ENCODE results near the gene LYRM4.
A peak's percentile ranks its signal among the peaks of the same experiment; 100 is the strongest.

LYRM4 gene

DNA sequence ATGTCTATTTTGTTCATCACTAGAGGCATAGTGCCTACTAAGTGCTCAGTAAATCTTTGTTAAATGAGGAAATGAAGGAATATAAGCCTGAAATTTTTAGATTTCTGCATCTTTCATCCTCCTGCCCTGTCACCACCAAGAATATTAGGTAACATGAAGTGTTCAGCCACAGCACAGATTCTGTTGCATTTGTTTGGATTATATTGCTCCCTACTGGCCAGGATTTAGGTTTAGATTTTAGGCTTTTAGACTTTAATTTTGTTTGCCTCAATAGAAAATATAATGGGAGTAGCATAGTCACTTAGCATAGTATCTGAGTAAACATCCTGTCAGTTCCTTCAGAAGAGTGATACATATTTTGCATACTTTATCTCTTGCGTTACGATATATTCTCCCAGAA, 14.7 kb upstream of the LYRM4 start:
- DNase-seq (ENCODE audit: low read depth), result no peak
- no peak overlapping the region for H3K4me3 ChIP-seq (ENCODE audit: low read length)
- TF ChIP-seq, protein P1, sequence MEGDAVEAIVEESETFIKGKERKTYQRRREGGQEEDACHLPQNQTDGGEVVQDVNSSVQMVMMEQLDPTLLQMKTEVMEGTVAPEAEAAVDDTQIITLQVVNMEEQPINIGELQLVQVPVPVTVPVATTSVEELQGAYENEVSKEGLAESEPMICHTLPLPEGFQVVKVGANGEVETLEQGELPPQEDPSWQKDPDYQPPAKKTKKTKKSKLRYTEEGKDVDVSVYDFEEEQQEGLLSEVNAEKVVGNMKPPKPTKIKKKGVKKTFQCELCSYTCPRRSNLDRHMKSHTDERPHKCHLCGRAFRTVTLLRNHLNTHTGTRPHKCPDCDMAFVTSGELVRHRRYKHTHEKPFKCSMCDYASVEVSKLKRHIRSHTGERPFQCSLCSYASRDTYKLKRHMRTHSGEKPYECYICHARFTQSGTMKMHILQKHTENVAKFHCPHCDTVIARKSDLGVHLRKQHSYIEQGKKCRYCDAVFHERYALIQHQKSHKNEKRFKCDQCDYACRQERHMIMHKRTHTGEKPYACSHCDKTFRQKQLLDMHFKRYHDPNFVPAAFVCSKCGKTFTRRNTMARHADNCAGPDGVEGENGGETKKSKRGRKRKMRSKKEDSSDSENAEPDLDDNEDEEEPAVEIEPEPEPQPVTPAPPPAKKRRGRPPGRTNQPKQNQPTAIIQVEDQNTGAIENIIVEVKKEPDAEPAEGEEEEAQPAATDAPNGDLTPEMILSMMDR (conservative IDR thresholded peaks at IDR 0.05; ENCODE audit: low read length), result no peak

DNA sequence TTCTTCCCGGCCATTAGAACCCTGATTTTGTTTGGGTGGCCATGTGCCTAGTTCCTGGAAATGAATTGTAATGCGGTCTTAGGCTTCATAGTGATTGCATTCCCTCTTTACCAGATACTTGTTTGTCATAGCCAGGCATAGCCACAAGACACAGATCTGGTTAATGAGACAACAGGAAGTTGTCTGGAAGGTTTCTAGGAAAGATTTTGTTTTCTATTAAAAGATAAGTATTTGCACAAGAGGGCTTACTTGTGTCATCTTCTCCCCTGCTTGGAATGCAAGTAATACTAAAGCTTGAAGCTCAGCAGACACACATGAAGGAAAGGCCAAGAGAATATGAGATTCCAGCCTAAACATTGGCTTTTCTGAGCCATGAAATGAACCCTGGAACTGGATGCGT, 13.5 kb upstream of the LYRM4 start:
- H3K4me3 ChIP-seq (ENCODE audit: low read length), result no peak overlapping the region
- TF ChIP-seq, protein P1 (conservative IDR thresholded peaks at IDR 0.05; ENCODE audit: low read length), result no peak
- DNase-seq (ENCODE audit: low read depth), result no peak

DNA sequence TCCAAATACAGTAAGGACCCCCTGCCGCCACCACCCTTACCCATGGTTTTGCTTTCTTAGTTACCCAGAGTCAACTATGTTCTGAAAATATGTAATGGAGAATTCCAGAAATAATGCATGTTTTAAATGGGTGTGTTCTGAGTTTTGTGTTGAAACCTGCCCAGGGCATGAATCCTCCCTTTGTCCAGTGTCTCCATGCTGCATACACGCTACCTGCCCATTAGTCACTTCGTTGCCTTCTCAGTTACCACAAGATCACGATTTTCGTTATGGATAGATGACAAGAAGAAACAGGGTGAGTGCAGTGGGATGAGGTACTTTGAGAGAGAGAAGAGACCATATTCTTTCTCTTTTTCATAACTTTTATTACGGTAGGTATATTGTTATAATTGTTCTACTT, 11.2 kb upstream of the LYRM4 start:
- no peak for DNase-seq (ENCODE audit: low read depth)
- no peak overlapping the region for H3K4me3 ChIP-seq (ENCODE audit: low read length)
- TF ChIP-seq, protein P1 (conservative IDR thresholded peaks at IDR 0.05; ENCODE audit: low read length), result no peak

DNA sequence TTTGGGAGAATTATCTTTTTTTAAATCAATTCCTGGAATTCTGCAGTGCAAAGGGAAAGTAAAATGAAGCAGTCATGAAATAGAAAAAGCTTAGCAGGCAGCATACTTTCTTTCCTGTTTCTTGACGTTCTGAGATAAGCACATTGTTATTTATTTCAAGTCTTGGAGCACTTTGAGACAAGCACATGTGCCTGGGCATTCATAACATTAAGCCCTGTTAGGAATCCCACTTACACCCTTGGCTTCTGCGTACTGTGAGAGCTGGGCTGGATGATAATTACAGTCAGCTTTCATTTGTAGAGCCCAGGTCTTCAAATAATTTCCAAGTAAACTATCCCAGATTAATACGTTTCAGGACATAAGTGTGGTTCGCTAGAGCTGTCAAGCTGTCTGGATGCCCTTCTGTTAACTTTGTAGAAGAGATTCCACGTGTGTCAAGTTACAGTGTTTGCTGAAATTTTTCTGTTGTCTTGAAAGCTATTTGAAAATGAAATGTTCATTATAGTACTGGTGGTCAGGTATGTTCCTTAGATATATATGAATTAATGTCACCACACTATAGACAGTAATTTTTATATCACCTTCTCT, 9.4 kb upstream of the LYRM4 start:
- H3K4me3 ChIP-seq (ENCODE audit: low read length), result no peak overlapping the region
- TF ChIP-seq, protein P1 (conservative IDR thresholded peaks at IDR 0.05; ENCODE audit: low read length), result no peak
- DNase-seq (ENCODE audit: low read depth), result no peak

DNA sequence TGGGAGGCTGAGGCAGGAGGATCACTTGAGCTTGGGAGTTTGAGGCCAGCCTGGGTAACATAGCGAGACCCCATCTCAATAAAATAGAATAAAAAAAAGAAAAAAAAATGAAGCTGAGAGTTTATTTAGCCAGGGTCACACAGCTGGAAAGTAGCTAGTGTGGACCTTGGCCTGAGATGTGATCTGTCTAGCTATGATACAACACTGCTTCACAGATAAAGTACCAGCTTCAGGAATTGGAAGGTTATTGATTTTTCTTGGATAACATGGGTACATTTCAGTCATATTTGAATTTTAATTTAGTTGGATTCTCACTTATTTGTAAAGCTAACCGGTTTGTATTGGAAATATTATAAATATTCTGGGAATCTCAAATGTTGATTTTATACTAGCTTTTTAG, 5.7 kb upstream of the LYRM4 start:
- TF ChIP-seq, protein P1 (conservative IDR thresholded peaks at IDR 0.05; ENCODE audit: low read length), result no peak

DNA sequence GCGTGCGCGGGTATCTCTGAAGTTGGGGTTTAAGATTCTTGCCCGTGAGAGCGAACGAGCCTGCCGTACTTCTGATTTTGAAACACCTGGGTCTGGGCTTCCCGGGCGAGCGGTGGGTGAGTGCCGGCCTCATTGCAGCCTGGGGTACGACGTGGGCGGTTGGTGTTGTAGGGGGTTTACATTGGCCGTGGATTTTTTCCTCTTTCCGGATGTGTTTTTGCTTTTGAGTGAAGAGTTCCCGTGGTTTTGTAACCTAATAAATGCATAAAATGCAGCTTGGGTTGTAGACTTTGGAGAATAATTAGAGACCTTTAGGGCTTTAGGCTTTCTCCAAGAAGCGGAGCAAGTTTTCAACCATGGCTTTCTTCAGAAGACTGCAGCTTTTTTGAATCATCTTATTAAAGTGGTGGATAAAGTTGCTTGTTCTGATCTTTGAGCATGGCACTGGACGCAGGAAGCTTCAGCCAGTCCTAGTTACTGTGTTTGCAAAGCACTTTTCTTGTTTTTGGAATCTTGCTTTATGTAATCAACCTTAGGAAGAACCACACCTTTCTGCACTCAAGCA, 877 bp upstream of the LYRM4 start:
- TF ChIP-seq, protein P1 (conservative IDR thresholded peaks at IDR 0.05; ENCODE audit: low read length), result no peak

More for the DNA sequence above, 5.7 kb upstream of the LYRM4 start:
- DNase-seq (ENCODE audit: low read depth), result no peak
- no peak overlapping the region for H3K4me3 ChIP-seq (ENCODE audit: low read length)

DNA sequence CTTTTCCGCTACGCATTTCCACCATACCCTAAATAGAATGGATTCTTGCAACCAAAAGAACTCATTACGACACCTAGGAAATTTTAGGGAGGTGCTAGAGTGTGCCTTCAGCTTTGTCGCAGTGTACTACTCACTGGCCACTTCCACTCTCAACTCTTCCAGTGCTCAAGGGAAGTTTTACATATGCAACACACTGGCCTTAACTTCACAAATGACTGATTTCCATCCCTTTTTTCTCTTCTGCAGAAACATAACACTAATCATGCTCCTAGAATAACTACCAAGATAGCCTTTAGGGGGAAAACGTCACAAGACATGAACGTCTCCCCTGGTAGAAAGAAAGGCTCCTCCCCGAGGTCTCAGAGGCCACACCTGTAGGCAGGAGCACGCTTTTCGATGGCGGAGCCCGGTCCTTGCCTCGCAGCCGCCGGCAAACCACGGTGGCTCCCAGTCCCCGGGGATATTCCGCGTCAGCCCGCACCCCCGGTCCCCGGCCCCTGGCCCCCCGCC, 584 bp downstream of the LYRM4 start:
- TF ChIP-seq, protein P1 (conservative IDR thresholded peaks at IDR 0.05; ENCODE audit: low read length), result no peak
- H3K4me3 ChIP-seq (ENCODE audit: low read length), result peak overlapping the region; percentile 91
- peak; percentile 29 for DNase-seq (ENCODE audit: low read depth)

More for the DNA sequence above, 877 bp upstream of the LYRM4 start:
- no peak for DNase-seq (ENCODE audit: low read depth)
- H3K4me3 ChIP-seq (ENCODE audit: low read length), result peak overlapping the region; percentile 91

Measured in AG10803 (cell line).